ENCODE data around the gene HBB. TPM values are rescaled to one million over a fixed set of nuclear protein-coding genes. Genes with fewer than 3 reads are reported as not detected.

The HBB gene
- total RNA-seq, 2 donors from 2014 or later = not detected

DNA sequence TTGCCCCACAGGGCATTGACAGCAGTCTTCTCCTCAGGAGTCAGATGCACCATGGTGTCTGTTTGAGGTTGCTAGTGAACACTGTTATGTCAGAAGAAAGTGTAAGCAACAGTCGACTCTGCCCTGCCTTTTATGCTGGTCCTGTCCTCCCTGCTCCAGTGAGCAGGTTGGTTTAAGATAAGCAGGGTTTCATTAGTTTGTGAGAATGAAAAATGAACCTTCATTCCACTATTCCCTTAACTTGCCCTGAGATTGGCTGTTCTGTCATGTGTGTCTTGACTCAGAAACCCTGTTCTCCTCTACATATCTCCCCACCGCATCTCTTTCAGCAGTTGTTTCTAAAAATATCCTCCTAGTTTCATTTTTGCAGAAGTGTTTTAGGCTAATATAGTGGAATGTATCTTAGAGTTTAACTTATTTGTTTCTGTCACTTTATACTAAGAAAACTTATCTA is 7.5 kb upstream of the HBB start, which contains the start of gene HBD:
HBD (minus strand) TSS at position 103 of the 454 bp plus-strand sequence; CDS start at position 53, 50 bp downstream.
- no peak for ATAC-seq
- no peak for DNase-seq (ENCODE audit: low spot score in 2 of 2)
- H3K27ac Mint-ChIP-seq = no peak within 1 kb of the TSS
- no peaks in the 10 kb centered on the region for H3K36me3 Mint-ChIP-seq
- no peaks in the 10 kb centered on the region for H3K9me3 Mint-ChIP-seq

DNA sequence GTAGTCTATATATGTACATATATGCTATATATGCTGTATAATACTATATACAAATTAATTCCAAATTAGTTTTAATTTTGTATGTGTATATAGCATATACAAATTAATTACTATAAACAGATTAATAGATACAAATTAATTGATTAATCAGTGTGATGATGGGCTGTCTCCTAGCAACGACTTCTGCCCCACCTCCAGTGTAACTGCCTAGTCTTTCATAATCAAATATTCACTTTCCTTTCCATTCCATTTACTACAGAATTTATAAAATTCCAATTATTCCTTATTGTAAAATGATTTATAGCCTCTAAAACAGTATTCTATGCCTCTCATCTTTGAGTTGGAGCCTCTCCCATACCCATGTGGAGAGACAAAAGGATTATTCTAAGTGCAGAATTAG is 6.4 kb upstream of the HBB start:
- Mint-ChIP-seq H3K27ac (no peak overlapping the region), H3K9me3 (no peaks in the 10 kb centered on the region), H3K36me3 (no peaks in the 10 kb centered on the region)
- no peak for ATAC-seq
- DNase-seq (ENCODE audit: low spot score in 2 of 2) = no peak

DNA sequence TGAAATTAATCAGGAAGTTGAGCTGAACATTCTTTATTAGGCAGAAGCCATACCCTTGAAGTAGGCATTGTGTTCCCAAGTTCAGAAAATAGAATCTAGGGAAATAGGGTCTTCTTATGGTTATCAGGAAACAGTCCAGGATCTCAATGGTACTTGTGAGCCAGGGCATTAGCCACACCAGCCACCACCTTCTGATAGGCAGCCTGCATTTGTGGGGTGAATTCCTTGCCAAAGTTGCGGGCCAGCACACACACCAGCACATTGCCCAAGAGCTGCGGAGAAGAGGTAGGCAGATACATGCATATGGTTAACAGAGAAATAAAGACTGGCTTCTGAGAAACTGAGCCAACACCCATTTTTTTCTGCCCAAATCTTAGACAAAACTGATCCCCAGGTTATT is 6.0 kb upstream of the HBB start:
- no peak overlapping the region for H3K27ac Mint-ChIP-seq
- DNase-seq (ENCODE audit: low spot score in 2 of 2) (no peak), ATAC-seq (no peak)
- no peaks in the 10 kb centered on the region for H3K9me3 Mint-ChIP-seq
- H3K36me3 Mint-ChIP-seq = no peaks in the 10 kb centered on the region

DNA sequence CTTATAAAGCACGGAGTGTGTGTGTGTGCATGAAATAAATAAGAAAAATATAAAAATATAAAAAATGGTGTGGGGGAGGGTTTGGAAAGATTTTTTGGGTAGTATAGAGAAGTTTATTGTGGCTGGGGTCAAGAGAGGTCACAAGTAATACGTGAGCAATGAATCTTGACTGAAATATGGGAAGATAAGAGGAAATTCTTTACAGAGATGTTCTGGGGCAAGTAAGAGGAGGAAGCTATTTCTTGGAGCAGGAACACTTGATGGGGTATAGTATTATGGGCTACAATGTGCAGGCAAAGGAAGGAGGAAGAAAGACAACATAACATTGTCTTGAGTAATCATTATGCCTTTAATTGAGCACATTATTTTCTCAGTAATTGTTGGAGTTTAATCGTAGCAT is 5.3 kb upstream of the HBB start:
- DNase-seq (ENCODE audit: low spot score in 2 of 2) (no peak), ATAC-seq (no peak)
- no peaks in the 10 kb centered on the region for H3K9me3 Mint-ChIP-seq
- H3K27ac Mint-ChIP-seq = no peak overlapping the region
- H3K36me3 Mint-ChIP-seq = no peaks in the 10 kb centered on the region

DNA sequence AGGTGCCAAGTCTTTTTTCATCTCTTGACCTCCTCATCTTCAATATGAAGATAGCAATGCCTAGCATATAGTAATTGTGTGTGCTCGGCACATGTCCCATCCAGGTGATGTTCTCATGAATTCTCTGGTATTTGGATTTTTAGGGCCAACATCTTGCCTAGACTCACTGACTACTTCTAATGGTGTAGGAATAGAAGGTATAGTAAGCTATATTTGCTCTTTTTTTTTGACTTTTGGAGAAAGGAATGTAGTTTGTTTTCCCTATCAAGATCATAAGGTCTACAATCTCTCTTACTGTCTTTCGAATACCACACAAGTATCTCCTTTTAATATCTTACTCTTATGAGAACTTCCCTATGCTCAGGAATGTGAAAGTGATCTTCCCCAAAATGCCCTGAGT is 4.2 kb upstream of the HBB start:
- H3K27ac Mint-ChIP-seq = no peak overlapping the region
- no peaks in the 10 kb centered on the region for H3K36me3 Mint-ChIP-seq
- DNase-seq (ENCODE audit: low spot score in 2 of 2) (no peak), ATAC-seq (no peak)
- H3K9me3 Mint-ChIP-seq = no peaks in the 10 kb centered on the region

DNA sequence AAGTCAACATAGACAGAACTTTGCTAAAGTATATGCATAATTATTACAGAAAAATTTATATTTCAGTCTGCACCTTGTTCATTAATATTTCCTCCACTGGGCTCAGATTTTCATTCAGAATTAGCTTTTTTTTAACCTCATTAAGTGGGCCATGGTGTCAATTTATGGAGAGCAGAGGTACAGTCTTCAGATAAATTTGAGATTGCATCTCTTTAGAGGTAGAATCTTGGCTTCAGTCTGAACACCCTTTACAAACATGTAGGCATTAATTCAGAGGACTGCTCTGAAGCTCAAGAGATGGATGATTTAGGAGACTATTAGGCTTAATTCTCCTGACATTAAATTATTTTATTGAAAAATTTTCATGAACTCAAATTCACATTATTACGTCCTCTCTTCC is 3.4 kb upstream of the HBB start:
- DNase-seq (ENCODE audit: low spot score in 2 of 2) = no peak
- H3K27ac Mint-ChIP-seq = no peak overlapping the region

DNA sequence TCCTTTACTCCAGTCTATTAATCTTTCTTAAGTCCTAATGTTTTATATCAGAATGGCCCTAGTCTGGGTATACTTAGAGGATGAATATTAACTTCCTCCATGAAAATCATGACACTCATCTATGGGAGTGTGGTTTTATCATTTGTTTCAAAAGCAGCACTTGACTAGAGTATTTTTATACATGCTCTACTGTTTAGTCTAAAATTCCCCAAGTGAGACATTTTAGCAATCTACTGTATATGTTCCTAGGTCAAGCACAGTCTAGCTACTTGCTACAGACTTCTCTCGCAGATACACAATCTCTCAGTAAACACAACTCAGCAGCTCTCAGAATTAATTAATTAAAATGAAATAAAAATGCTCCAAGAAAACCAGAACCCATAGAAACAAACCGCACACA is 2.9 kb upstream of the HBB start:
- DNase-seq (ENCODE audit: low spot score in 2 of 2) (no peak), ATAC-seq (no peak)
- H3K27ac Mint-ChIP-seq = no peak overlapping the region
- no peaks in the 10 kb centered on the region for H3K36me3 Mint-ChIP-seq
- no peaks in the 10 kb centered on the region for H3K9me3 Mint-ChIP-seq

More for the DNA sequence above, 3.4 kb upstream of the HBB start:
- ATAC-seq = no peak
- Mint-ChIP-seq H3K9me3 (no peaks in the 10 kb centered on the region), H3K36me3 (no peaks in the 10 kb centered on the region)

DNA sequence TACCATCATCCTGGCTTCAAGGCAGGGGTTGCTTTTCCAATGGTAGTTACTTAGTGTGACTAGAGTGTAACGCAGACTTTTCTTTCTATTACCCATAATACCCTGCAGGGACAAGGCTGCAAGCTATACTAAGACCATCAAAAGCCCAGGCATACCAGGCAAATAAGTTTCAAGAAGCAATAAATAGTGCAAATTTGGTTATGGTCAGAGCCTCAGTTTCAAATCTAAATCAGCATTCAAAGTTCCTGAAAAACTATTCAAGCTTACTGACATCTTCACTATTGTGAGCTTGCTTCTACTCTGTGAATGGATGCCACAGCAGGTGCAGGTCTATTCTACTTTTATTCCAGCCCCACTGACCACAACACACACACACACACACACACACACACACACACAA is 2.5 kb upstream of the HBB start:
- Mint-ChIP-seq H3K27ac (no peak overlapping the region), H3K36me3 (no peaks in the 10 kb centered on the region), H3K9me3 (no peaks in the 10 kb centered on the region)
- ATAC-seq (no peak), DNase-seq (ENCODE audit: low spot score in 2 of 2) (no peak)

DNA sequence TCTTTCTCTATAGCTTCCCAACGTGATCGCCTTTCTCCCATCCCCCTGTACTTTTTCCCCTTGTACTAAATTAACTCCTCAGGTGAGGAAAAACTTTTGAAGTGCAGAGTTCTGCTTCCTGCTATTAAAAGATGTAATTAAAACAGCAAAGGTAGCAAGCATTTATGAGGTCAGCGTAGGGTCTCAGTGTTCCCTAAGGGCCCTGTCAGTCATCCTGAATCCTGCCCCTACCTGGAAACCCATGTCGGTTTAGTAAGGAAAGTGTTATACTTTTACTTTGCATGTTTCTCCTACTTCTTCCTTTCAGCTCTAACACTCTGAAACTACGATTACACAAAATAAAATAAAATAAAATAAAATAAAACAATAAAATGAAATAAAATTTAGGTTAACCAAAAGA is 1.3 kb upstream of the HBB start:
- DNase-seq (ENCODE audit: low spot score in 2 of 2) (no peak), ATAC-seq (no peak)
- H3K27ac Mint-ChIP-seq = no peak overlapping the region
- no peaks in the 10 kb centered on the region for H3K9me3 Mint-ChIP-seq
- no peaks in the 10 kb centered on the region for H3K36me3 Mint-ChIP-seq

DNA sequence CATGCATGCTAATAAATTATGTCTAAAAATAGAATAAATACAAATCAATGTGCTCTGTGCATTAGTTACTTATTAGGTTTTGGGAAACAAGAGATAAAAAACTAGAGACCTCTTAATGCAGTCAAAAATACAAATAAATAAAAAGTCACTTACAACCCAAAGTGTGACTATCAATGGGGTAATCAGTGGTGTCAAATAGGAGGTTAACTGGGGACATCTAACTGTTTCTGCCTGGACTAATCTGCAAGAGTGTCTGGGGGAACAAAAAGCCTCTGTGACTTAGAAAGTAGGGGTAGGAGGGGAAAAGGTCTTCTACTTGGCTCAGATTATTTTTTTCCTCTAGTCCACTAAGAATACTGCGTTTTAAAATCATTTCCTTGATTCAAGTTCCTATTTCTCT is 810 bp upstream of the HBB start:
- Mint-ChIP-seq H3K36me3 (no peaks in the 10 kb centered on the region), H3K9me3 (no peaks in the 10 kb centered on the region), H3K27ac (no peak overlapping the region)
- DNase-seq (ENCODE audit: low spot score in 2 of 2) = no peak
- ATAC-seq = no peak

DNA sequence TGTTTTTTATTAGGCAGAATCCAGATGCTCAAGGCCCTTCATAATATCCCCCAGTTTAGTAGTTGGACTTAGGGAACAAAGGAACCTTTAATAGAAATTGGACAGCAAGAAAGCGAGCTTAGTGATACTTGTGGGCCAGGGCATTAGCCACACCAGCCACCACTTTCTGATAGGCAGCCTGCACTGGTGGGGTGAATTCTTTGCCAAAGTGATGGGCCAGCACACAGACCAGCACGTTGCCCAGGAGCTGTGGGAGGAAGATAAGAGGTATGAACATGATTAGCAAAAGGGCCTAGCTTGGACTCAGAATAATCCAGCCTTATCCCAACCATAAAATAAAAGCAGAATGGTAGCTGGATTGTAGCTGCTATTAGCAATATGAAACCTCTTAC is 1.4 kb downstream of the HBB start:
- H3K9me3 Mint-ChIP-seq = peaks cover 3 to 4% of the 10 kb centered on the region in 2 donors
- no peak for DNase-seq (ENCODE audit: low spot score in 2 of 2)
- no peak for ATAC-seq
- H3K36me3 Mint-ChIP-seq = no peaks in the 10 kb centered on the region
- H3K27ac Mint-ChIP-seq = no peak overlapping the region

DNA sequence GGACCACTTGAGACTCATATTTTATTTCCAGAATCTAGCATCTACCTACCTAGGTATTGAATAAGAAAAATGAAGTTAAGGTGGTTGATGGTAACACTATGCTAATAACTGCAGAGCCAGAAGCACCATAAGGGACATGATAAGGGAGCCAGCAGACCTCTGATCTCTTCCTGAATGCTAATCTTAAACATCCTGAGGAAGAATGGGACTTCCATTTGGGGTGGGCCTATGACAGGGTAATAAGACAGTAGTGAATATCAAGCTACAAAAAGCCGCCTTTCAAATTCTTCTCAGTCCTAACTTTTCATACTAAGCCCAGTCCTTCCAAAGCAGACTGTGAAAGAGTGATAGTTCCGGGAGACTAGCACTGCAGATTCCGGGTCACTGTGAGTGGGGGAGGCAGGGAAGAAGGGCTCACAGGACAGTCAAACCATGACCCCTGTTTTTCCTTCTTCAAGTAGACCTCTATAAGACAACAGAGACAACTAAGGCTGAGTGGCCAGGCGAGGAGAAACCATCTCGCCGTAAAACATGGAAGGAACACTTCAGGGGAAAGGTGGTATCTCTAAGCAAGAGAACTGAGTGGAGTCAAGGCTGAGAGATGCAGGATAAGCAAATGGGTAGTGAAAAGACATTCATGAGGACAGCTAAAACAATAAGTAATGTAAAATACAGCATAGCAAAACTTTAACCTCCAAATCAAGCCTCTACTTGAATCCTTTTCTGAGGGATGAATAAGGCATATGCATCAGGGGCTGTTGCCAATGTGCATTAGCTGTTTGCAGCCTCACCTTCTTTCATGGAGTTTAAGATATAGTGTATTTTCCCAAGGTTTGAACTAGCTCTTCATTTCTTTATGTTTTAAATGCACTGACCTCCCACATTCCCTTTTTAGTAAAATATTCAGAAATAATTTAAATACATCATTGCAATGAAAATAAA is 2.1 kb downstream of the HBB start:
- no peak for DNase-seq (ENCODE audit: low spot score in 2 of 2)
- Mint-ChIP-seq H3K36me3 (no peaks in the 10 kb centered on the region), H3K9me3 (peaks cover 4 to 5% of the 10 kb centered on the region in 2 donors), H3K27ac (no peak overlapping the region)
- ATAC-seq = no peak

DNA sequence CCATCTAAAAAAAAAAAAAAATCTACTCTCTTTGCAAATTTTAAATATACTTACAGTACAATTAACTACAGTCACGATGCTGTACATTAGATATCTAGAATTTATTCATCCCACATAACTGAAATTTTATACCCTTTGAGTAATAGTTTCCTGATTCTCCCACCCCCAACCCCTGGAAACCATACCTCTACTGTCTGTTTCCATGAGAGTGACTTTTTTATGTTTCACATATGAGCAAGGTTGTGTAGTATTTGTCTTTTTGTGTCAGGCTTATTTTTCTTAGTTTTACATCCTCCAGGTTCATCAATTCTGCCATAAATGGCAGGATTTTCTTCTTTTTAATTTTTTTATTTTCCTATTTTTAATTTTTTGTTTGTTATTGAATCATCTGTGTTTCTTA is 3.2 kb downstream of the HBB start:
- H3K27ac Mint-ChIP-seq = no peak overlapping the region
- peaks cover 8 to 10% of the 10 kb centered on the region in 2 donors for H3K9me3 Mint-ChIP-seq
- DNase-seq (ENCODE audit: low spot score in 2 of 2) = no peak
- no peaks in the 10 kb centered on the region for H3K36me3 Mint-ChIP-seq
- no peak for ATAC-seq

DNA sequence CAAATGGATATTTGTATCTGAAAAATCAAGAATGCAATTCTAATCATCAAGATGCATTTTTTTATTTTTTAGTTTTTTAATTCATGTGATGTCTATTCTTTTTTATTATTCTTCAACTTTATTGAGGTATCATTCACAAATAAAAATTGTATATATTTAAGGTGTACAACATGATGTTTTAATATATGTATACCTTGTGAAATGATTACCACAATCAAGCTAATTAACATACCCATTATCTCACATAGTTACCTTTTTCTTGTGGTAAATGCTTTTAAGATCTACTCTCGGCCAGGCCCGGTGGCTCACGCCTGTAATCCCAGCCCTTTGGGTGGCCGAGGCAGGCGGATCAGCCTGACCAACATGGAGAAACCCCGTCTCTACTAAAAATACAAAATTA is 3.7 kb downstream of the HBB start:
- no peak for ATAC-seq
- Mint-ChIP-seq H3K9me3 (peaks cover 9 to 10% of the 10 kb centered on the region in 2 donors), H3K36me3 (no peaks in the 10 kb centered on the region), H3K27ac (no peak overlapping the region)
- no peak for DNase-seq (ENCODE audit: low spot score in 2 of 2)

DNA sequence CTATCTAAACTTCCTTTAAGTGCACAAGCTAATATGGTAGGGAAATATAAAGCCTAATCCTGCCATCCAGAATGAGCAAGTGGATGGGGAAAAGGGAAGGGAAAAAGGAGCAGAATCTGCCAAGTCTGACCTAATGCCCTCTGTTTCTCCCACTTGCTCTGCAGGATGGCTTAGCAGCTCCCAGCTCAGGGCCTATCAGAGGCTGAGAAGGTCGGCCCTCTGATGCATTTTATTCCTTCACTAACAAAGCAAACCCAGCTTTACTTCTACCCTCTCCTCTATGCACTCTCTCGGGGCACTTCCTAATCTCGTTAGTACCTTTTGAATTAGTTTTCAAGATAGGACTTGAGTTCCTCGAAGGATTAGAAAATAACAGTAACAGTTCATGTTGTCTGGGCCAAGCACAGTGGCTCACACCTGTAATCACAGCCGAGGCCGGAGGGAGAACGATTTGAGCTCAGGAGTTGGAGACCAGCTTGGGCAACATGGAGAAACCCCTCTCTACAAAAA is 16.4 kb downstream of the HBB start:
- ATAC-seq (no peak), DNase-seq (ENCODE audit: low spot score in 2 of 2) (no peak)

DNA sequence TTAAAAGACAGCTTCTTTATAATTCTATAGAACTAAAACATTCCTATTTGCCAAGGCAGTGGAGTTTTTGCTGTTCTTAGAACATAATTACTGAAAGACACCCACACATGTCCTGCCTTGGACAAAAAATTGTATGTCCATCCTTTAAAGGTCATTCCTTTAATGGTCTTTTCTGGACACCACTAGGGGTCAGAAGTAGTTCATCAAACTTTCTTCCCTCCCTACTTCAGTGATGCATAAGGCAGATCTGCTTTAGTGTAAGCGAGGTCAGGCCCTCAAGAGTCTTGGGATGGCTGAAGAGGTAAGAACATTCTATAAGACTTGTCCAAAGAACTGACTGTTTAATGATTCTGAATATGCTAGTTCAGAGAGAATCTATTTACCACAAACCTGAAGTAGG is 22.1 kb downstream of the HBB start:
- DNase-seq (ENCODE audit: low spot score in 2 of 2) = no peak
- H3K9me3 Mint-ChIP-seq = no peaks in the 10 kb centered on the region
- no peaks in the 10 kb centered on the region for H3K36me3 Mint-ChIP-seq
- no peak for ATAC-seq
- no peak overlapping the region for H3K27ac Mint-ChIP-seq

More for the DNA sequence above, 16.4 kb downstream of the HBB start:
- Mint-ChIP-seq H3K36me3 (no peaks in the 10 kb centered on the region), H3K9me3 (no peaks in the 10 kb centered on the region), H3K27ac (no peak overlapping the region)

DNA sequence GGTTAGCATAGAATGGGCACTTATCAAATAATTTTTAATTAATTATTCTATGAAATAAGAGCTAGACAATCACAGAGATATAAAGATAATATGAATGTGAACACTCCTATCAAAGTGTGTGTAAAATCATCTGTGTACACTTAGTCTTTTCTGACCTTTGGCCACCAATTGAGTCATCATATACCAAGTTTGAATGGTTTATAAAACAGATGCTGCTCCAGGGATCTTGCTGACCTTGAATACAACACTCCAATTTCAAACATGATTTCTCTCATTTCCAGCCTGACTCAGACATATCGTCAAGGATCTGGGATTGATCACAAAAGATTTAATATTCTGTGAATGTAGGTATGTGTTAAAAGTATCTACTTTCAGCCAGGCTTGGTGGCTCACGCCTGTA is 23.5 kb downstream of the HBB start:
- DNase-seq (ENCODE audit: low spot score in 2 of 2) = no peak
- no peak overlapping the region for H3K27ac Mint-ChIP-seq
- ATAC-seq = no peak
- H3K36me3 Mint-ChIP-seq = no peaks in the 10 kb centered on the region
- no peaks in the 10 kb centered on the region for H3K9me3 Mint-ChIP-seq

DNA sequence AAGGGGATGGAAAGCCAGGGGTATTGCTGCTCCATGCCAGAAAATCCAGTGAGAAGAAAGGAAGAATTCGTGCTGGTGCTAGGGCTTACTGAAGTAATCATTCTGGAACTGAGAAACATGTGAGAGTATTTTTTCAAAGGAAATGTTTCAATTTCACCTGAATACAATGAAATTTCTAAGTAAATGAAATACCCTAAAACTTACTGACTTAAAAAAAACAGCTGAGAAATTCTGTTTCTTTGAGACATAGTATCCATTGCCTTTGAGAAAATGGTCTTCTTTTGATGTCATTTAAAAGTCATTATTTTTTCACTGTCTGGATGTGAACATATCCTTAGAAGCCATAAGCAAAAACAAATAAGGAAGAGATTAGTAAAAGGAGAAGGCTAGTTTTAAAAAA is 26.3 kb downstream of the HBB start, which contains the start of gene OR51V1:
OR51V1 (minus strand) TSS at position 101 of the 400 bp plus-strand sequence; CDS start at position 101, 0 bp downstream.
- Mint-ChIP-seq H3K9me3 (no peaks in the 10 kb centered on the region), H3K27ac (no peak within 1 kb of the TSS), H3K36me3 (no peaks in the 10 kb centered on the region)
- DNase-seq (ENCODE audit: low spot score in 2 of 2) (no peak), ATAC-seq (no peak)

Data from activated naive CD4-positive, alpha-beta T cell treated with anti-CD3 and anti-CD28 coated beads, Interleukin-2, amount 50 U/mL, for 72 hours (primary cell).